SJSA1 (cell line): ENCODE results near the gene SH3BP2. TPM values are rescaled to one million over a fixed set of nuclear protein-coding genes. Genes with fewer than 3 reads are reported as not detected.

Experiments
- DNase-seq, 2 experiments: peaks; one replicate each; pipeline ENCODE4 v3.0.0-alpha.2; 2015 to 2020; ENCODE audit warnings: low spot score in 2 of 2, low read depth in 1 of 2
- H3K27ac ChIP-seq: fragments of 250-450 bp; sonication (Bioruptor Pico); 2 replicates; pipeline ENCODE4 v1.5.1; 2020; ENCODE audit warnings: mild to moderate bottlenecking, moderate library complexity
- H3K27me3 ChIP-seq: fragments of 250-450 bp; sonication (Bioruptor Pico); replicated peaks from 2 replicates; pipeline ENCODE4 v1.5.1; 2020; ENCODE audit warnings: mild to moderate bottlenecking, moderate library complexity
- H3K36me3 ChIP-seq: fragments of 250-450 bp; sonication (Bioruptor Pico); 2 replicates; pipeline ENCODE4 v1.5.1; 2020; ENCODE audit warnings: mild to moderate bottlenecking
- H3K4me1 ChIP-seq: fragments of 250-450 bp; sonication (Bioruptor Pico); replicated peaks from 2 replicates; pipeline ENCODE4 v1.6.1; 2021; ENCODE audit warnings: mild to moderate bottlenecking
- H3K4me3 ChIP-seq: fragments of 250-450 bp; sonication (Bioruptor Pico); 2 replicates; pipeline ENCODE4 v1.5.1; 2020; ENCODE audit warnings: mild to moderate bottlenecking
- H3K9me3 ChIP-seq: fragments of 250-450 bp; sonication (Bioruptor Pico); replicated peaks from 2 replicates; pipeline ENCODE4 v1.5.1; 2020; ENCODE audit warnings: mild to moderate bottlenecking
- total RNA-seq: library from RNA; depleted of rRNA; stranded (reverse); fragments of >200 nt; shearing (Covaris generic); gene quantifications from 2 replicates; pipeline ENCODE4 v1.2.3, GENCODE V29; 2014

The SH3BP2 gene
- total RNA-seq, 1 experiment from 2014 or later, result 7.6 TPM

GRCh38 chr4:2811830-2812611 lies 19.1 kb downstream of the SH3BP2 start:
- DNase-seq, result peak; percentile 57 to 78
- Histone ChIP-seq H3K4me3 (peak overlapping the region; percentile 46), H3K27me3 (no peaks in the 10 kb centered on the region)

GRCh38 chr4:2812612-2813354 lies 19.9 kb downstream of the SH3BP2 start:
- Histone ChIP-seq H3K27ac (peak overlapping the region; percentile 49), H3K36me3 (no peaks in the 10 kb centered on the region), H3K4me1 (peaks cover 17% of the 10 kb centered on the region), H3K9me3 (no peaks in the 10 kb centered on the region), H3K27me3 (no peaks in the 10 kb centered on the region), H3K4me3 (peak overlapping the region; percentile 46)
- DNase-seq, result peak in 1 of 2 experiments; percentile 8

More at GRCh38 chr4:2811830-2812611, 19.1 kb downstream of the SH3BP2 start:
- no peaks in the 10 kb centered on the region for H3K9me3 ChIP-seq
- peaks cover 17% of the 10 kb centered on the region for H3K4me1 ChIP-seq
- H3K27ac ChIP-seq, result peak overlapping the region; percentile 49
- H3K36me3 ChIP-seq, result no peaks in the 10 kb centered on the region

DNA sequence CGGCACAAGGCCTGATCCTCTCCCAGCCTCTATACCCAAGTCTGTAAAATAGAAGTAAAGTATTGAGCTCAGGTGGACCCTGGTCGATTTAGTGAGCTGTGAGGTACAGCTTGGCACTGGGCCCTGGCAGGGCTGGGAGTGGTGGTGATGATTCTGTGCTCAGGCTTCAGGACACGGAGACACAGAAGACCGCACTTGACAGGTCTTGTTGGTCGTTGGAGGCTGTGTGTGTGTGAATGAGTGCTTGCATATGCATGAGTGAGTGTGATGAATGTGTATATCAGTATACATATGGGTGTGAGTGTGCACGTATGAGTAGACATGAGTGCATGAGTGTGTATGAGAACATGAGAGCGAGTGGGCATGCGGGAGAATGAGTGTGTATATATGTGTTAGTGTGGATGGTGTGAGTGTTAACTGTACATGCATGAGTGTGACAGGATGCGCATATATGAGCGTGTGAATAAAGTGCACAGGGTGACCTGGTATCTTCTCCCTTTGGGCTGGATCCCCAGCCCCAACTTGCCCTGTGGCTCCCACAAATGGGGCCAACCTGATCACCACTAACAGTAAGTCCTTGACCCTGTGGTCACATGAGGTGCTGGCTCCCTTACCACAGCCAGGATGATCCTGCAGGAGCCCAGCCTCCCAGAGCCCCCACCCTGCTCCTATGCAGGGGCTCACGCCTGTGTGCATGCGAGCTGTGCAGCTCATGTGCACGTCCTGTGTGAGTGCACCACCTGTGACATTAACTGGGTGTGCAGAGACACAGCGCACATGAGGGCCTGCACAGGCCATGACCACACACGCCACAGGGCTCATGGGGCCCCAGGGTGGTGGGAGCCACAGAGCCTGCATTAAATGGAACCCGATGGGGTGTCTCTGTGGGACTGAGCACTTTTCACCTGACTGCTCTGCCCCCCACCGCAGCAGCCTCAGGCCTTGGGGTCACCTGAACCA lies 20.8 kb downstream of the SH3BP2 start:
- H3K4me1 ChIP-seq, result peaks cover 17% of the 10 kb centered on the region
- peak overlapping the region; percentile 46 for H3K4me3 ChIP-seq
- no peak overlapping the region for H3K27ac ChIP-seq
- no peak for DNase-seq
- H3K27me3 ChIP-seq, result no peaks in the 10 kb centered on the region
- H3K36me3 ChIP-seq, result no peaks in the 10 kb centered on the region
- no peaks in the 10 kb centered on the region for H3K9me3 ChIP-seq

- Histone ChIP-seq H3K4me1 (peaks cover 17% of the 10 kb centered on the region), H3K36me3 (no peaks in the 10 kb centered on the region)
These were observed 21.9 kb downstream of the SH3BP2 start for GRCh38 chr4:2814627-2815270.

DNA sequence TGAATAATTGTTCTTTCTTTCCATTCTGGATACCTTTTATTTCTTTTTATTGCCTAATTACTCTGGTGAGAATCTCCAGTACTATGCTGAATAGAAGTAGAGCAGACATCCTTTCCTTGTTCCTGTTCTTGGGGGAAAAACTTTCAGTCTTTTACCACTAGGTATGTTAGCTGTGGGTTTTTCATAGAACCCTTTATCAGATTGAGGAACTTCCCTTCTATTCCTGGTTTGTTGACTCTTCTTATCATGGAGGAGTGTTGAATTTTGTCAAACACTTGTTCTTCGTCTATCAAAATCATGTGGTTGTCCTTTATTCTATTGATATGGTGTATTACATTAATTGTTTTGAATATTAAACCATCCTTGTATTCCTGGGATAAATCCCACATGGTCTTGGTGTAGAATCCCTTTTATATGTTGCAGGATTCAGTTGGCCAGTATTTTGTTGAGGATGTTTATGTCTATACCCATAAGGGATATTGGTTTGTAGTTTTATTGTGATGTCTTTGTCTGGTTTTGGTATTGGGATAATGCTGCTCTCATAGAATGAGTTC lies 23.6 kb downstream of the SH3BP2 start:
- Histone ChIP-seq H3K4me1 (peaks cover 12% of the 10 kb centered on the region), H3K4me3 (no peak overlapping the region), H3K27ac (no peak overlapping the region)

More at GRCh38 chr4:2814627-2815270, 21.9 kb downstream of the SH3BP2 start:
- no peak overlapping the region for H3K27ac ChIP-seq
- H3K9me3 ChIP-seq, result no peaks in the 10 kb centered on the region
- no peak overlapping the region for H3K4me3 ChIP-seq
- H3K27me3 ChIP-seq, result no peaks in the 10 kb centered on the region
- no peak for DNase-seq

GRCh38 chr4:2817137-2817536 lies 24.3 kb downstream of the SH3BP2 start:
- no peak for DNase-seq
- Histone ChIP-seq H3K36me3 (no peaks in the 10 kb centered on the region), H3K4me1 (peaks cover 6% of the 10 kb centered on the region)

More for the DNA sequence above, 23.6 kb downstream of the SH3BP2 start:
- no peaks in the 10 kb centered on the region for H3K36me3 ChIP-seq
- no peak for DNase-seq
- no peaks in the 10 kb centered on the region for H3K27me3 ChIP-seq
- no peaks in the 10 kb centered on the region for H3K9me3 ChIP-seq

DNA sequence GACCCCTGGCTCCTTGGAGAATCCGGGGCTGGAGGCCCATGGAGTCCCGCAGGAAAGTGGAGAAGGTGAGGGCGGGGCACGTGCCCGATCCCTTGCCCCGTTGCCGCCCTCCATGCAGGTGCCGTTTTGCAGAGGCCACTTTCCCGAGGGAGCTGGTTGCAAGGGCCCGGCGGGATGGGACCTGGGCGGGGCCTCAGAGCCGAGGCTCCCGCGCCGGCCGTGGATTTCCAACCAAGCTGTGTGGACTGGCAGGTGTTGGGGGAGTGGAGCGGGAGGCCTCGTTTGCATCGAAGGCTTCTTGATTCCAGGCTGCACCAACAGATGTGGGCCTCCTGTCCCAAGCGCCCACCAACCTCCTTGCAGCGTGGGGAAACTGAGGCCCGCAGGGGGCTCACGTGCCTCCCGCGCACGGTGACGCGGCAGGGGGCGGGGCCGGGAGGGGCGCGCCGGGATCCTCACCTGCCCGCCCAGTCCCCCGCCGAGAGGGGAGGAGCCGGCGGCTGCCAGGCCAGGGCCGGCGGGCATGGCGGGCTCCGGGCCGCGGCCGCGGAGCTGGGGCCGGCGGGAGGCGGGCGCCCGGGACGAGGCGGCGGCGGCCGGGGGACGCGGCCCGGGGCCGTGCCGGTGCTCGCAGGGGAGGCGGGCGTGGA lies 24.9 kb downstream of the SH3BP2 start:
- Histone ChIP-seq H3K9me3 (no peaks in the 10 kb centered on the region), H3K27me3 (no peaks in the 10 kb centered on the region), H3K4me1 (0 out of 2 replicates have a peak, but pooled peaks cover under 1% of the 10 kb centered on the region), H3K4me3 (no peak overlapping the region), H3K27ac (no peak overlapping the region), H3K36me3 (no peaks in the 10 kb centered on the region)
- no peak for DNase-seq

More at GRCh38 chr4:2817137-2817536, 24.3 kb downstream of the SH3BP2 start:
- Histone ChIP-seq H3K27ac (no peak overlapping the region), H3K27me3 (no peaks in the 10 kb centered on the region), H3K9me3 (no peaks in the 10 kb centered on the region), H3K4me3 (no peak overlapping the region)

DNA sequence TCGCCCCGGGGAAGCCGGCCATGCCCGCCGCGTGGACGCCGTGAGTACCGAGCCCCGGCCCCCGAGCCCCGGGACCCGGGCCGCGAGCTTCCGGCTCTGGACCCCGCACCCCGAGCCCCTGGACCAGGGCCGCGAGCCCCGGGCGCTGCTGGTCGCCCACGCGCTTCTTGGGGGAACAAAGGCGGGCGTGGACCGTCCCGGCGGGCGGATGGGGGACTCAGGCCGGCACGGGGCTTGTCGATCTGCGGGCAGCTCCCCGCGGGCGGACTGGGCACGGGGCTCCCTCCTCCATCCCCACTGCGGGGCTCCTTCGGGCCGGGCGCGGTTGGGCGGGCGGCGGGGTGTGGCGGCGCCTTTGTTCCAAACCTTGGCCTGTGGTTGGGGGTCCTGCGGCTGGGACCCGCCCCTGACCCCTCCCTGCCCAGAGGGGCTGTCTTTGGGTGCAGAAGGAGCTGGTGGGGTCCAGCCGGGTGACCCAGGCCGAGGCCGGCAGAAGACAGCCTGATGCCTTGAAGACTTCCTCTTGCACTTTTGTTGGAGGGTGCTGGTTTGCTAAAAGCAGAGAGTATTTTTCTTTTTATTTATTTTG lies 25.6 kb downstream of the SH3BP2 start:
- Histone ChIP-seq H3K4me1 (no peaks in the 10 kb centered on the region), H3K27ac (no peak overlapping the region), H3K36me3 (no peaks in the 10 kb centered on the region; the same call in 1 of the 2 replicates), H3K27me3 (no peaks in the 10 kb centered on the region), H3K9me3 (no peaks in the 10 kb centered on the region), H3K4me3 (no peak overlapping the region)
- no peak for DNase-seq

DNA sequence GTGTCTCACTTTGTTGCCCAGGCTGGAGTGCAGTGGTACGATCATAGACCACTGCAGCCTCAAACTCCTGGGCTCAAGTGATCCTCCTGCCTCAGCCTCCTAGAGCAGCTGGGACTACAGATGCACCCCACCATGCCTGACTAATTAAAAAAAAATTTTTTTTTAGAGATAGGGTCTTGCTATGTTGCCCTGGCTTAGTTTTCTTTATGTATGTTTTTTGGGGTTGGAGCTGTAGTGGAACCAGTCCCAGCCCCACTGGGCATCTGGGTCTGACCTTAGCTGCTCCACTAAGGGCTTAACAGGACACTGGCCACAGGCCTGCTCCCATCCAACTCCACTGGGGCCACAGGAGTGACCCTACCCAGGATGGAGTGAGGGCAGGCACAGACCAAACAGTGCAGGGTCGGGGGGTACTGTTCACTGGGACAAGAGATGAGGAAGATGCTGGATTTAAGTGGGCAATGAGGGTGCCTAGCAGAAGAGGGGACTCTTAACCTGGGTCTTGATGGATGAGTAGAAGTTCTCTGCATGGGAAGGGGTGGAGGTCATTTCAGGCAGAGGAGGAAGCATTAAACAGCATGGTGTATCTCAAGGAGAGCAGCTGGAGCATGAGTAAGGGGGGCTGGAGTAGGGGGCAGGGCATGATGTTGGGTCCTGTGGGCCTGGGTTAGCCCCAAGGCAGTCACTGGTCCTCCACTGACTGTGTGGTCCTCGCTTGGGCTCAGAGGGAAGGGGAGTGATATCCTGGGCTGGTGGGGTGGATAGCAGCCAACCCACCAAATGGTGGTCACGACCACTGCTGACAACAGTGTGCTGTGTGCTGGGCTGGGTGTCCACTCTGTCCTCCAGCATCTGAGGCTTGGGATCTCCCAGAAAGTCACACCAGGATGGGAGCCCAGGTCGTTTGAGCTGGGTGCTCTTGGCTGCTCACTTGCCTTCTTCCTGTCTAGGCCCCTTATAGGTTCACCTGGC lies 26.6 kb downstream of the SH3BP2 start:
- Histone ChIP-seq H3K4me1 (no peaks in the 10 kb centered on the region), H3K4me3 (no peak overlapping the region), H3K9me3 (no peaks in the 10 kb centered on the region), H3K27me3 (no peaks in the 10 kb centered on the region), H3K27ac (no peak overlapping the region), H3K36me3 (no peaks in the 10 kb centered on the region; the same call in 1 of the 2 replicates)
- DNase-seq, result no peak

DNA sequence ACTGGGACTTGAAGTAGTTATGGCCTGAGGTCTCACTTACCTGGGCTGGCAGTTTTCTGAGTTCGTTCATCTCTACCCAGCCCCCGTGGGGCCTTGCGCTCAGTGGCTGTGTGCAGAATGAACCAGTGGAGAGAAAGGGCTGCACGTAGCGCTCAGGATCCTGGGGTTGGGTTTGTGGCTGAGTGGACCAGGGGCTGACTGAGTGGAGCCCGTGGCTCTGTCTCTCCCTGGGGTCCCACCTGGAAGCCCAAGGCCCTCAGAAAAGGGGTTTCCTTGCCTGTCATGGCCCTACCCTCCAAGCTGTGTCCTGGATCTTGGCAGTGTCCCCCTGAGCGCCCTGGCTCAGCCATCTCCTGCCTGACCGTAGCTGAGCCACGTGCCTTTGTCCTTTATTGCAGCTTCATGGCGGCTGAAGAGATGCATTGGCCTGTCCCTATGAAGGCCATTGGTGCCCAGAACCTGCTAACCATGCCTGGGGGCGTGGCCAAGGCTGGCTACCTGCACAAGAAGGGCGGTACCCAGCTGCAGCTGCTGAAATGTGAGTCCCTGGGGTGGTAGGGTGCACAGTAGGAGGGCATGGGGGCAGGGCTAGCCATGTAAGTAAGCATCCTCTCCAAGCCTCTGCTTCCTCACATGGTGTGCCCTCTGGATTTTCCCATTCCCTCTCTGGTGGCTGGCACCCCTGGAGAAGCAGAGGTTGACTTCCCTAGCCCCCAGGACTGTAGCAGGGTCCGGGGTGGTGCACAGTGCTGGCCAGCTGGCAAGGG lies 27.5 kb downstream of the SH3BP2 start:
- Histone ChIP-seq H3K9me3 (no peaks in the 10 kb centered on the region), H3K36me3 (no peaks in the 10 kb centered on the region; the same call in 1 of the 2 replicates), H3K4me3 (no peak overlapping the region), H3K27ac (no peak overlapping the region), H3K4me1 (no peaks in the 10 kb centered on the region), H3K27me3 (no peaks in the 10 kb centered on the region)
- DNase-seq, result no peak
